Thoracic aorta (tissue), 2 donors: ENCODE measurements around the gene MT1A. TPM values are rescaled to one million over a fixed set of nuclear protein-coding genes. Genes with fewer than 3 reads are reported as not detected.
"Not testable (repeated sequence)": the region's sequence is repeated elsewhere in the genome, so short reads cannot be mapped to it uniquely, and the experiment has no call there.

Experiments used
- ATAC-seq: fragments of 150-250 bp; one replicate; pipeline ENCODE4 v1.8.0; 2017; ENCODE audit warnings: low read depth; ENCODE audit not compliant: insufficient number of reproducible peaks, low FRiP score
- DNase-seq: peaks from one replicate; pipeline ENCODE4 v3.0.0-alpha.2; 2020; ENCODE audit warnings: low spot score
- H3K27ac ChIP-seq, 2 donors: fragments of 200-600 bp; sonication (generic); 1 replicate in 1 of 2; 2 replicates in 1 of 2; pipeline ENCODE4 v1.5.1; 2016; ENCODE audit warnings: mild to moderate bottlenecking in 2 of 2, moderate library complexity in 2 of 2
- H3K27me3 ChIP-seq: fragments of 200-600 bp; sonication (generic); replicated peaks from 2 replicates; pipeline ENCODE4 v1.6.0; 2016; ENCODE audit warnings: mild to moderate bottlenecking; ENCODE audit not compliant: insufficient read depth
- H3K36me3 ChIP-seq: fragments of 200-600 bp; sonication (generic); one replicate; pipeline ENCODE4 v1.5.1; 2016
- H3K4me1 ChIP-seq, 2 donors: fragments of 200-600 bp; sonication (generic); 1 replicate in 1 of 2; 2 replicates in 1 of 2; pipeline versions ENCODE4 v1.5.1 to v1.6.0; 2016; ENCODE audit warnings: low read depth in 2 of 2, mild to moderate bottlenecking in 1 of 2; ENCODE audit not compliant: control insufficient read depth in 1 of 2
- H3K4me3 ChIP-seq: fragments of 200-600 bp; sonication (generic); 2 replicates; pipeline ENCODE4 v1.5.1; 2016; ENCODE audit warnings: mild to moderate bottlenecking
- H3K9me3 ChIP-seq: fragments of 200-600 bp; sonication (generic); 2 replicates; pipeline ENCODE4 v1.5.1; 2016
- total RNA-seq, 2 donors: library from RNA; depleted of rRNA; stranded (reverse); fragments of >200 nt; gene quantifications; one replicate each; pipeline versions ENCODE4 v1.1.0 to v1.2.3, GENCODE V29; 2016
- TF ChIP-seq, protein P1 (sequence below): fragments of 200-600 bp; sonication (generic); IDR thresholded peaks from one replicate; pipeline ENCODE4 v1.5.1; 2019; ENCODE audit warnings: antibody characterized with exemption

The MT1A gene
- total RNA-seq, 2 donors from 2014 or later = 6.5 to 168 TPM

DNA sequence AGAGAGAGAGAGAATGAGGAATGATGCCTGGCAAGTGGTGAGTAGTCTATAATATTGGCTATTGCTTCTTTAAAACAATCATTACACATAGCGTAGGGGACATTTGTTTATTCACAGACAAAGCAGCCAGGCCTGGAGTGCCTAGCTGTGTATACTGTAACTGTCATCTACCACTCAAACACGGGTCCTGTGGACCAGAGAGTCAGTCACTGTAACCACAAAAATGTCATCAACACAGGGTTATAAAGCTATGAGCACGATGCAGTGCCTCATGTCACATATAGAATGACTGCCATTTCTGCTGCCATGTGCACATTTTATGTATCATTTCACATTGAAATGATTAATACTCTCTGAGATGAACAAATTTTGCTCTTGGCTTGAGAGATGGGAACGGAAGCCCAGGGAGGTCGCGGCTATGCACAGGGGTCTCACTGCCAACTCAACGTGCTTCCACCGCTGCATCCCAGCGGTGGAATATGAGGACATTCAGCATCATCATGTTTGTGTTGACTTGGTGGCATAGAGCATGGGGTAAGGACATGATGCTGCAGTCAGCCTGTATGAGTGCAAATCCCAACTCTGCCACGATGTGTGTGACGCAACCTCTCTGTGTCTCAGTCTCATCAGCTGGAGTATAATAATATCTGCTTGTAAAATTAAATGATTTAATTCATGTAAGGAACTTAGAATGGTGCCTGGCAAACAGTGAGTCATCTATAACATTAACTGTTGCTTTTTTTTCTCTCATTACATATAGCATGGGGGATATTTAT lies 34.5 kb downstream of the MT1A start:
- H3K27me3 ChIP-seq = peaks cover 22% of the 10 kb centered on the region
- DNase-seq = no peak
- H3K36me3 ChIP-seq = no peaks in the 10 kb centered on the region

DNA sequence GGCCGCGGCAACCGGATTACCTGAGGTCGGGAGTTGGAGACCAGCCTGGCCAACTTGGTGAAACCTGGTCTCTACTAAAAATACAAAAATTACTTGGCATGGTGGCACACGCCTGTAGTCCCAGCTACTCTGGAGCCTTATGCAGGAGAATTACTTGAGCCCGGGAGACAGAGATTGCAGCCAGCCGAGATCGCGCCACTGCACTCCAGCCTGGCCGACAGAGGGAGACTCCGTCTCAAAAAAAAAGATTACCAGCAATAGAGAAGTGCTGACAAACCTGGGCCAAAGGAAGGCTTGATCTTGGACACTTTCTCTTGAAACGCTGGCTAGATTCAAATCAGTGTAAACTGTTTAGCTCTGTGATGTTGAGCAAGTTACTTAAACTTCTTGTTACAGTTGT lies 35.5 kb downstream of the MT1A start:
- Histone ChIP-seq H3K36me3 (no peaks in the 10 kb centered on the region), H3K4me3 (no peak overlapping the region), H3K27me3 (peaks cover 16% of the 10 kb centered on the region), H3K4me1 (peaks cover 4 to 17% of the 10 kb centered on the region in 2 donors), H3K27ac (no peak overlapping the region), H3K9me3 (no peaks in the 10 kb centered on the region)
- DNase-seq (no peak), ATAC-seq (no peak)
- TF ChIP-seq, protein P1, sequence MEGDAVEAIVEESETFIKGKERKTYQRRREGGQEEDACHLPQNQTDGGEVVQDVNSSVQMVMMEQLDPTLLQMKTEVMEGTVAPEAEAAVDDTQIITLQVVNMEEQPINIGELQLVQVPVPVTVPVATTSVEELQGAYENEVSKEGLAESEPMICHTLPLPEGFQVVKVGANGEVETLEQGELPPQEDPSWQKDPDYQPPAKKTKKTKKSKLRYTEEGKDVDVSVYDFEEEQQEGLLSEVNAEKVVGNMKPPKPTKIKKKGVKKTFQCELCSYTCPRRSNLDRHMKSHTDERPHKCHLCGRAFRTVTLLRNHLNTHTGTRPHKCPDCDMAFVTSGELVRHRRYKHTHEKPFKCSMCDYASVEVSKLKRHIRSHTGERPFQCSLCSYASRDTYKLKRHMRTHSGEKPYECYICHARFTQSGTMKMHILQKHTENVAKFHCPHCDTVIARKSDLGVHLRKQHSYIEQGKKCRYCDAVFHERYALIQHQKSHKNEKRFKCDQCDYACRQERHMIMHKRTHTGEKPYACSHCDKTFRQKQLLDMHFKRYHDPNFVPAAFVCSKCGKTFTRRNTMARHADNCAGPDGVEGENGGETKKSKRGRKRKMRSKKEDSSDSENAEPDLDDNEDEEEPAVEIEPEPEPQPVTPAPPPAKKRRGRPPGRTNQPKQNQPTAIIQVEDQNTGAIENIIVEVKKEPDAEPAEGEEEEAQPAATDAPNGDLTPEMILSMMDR = peak; percentile 61

More for the DNA sequence above, 34.5 kb downstream of the MT1A start:
- Histone ChIP-seq H3K4me1 (peaks cover 5 to 21% of the 10 kb centered on the region in 2 donors), H3K4me3 (no peak overlapping the region), H3K9me3 (no peaks in the 10 kb centered on the region), H3K27ac (no peak overlapping the region)
- TF ChIP-seq, protein P1 = no peak
- no peak for ATAC-seq

DNA sequence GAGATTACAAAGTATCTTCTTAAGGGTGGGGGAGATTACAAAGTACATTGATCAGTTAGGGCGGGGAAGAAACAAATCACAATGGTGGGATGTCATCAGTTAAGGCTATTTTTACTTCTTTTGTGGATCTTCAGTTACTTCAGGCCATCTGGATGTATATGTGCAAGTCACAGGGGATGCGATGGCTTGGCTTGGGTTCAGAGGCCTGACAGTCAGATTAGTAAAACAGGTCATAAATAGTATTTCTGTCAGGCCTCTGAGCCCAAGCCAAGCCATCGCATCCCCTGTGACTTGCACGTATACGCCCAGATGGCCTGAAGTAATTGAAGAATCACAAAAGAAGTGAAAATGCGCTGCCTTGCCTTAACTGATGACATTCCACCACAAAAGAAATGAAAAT lies 36.1 kb downstream of the MT1A start:
- H3K36me3 ChIP-seq, H3K4me3 ChIP-seq, ATAC-seq, DNase-seq, H3K9me3 ChIP-seq, H3K27ac ChIP-seq: not testable (repeated sequence)
- H3K4me1 ChIP-seq = peaks cover 4 to 12% of the 10 kb centered on the region in 2 donors
- peaks cover 15% of the 10 kb centered on the region for H3K27me3 ChIP-seq

DNA sequence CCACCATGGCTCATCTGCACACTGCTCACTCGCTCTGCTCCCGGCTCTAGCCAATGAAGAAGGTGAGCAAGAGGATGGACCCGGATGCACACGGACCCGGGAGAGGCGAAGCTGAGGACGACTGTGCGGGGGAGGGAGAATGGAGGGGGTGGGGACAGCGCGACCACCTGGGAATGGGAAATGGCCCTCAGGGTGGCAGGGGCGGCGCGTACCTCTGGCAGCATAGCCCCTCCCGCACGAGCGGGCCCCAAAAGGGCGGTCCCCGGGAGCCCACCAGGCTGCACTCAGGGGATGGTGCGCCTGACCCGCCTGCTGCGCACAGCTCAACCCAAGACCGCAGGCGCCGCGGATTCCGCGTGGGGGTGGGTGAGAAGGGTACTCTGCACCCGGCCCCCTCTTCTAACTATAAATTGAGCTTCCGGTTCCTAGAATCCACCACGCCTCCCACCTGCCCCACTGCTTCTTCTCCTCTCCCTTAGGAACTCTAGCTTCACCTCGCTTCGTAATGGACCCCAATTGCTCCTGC lies 37.3 kb downstream of the MT1A start:
- no peak overlapping the region for H3K27ac ChIP-seq
- TF ChIP-seq, protein P1 = no peak
- ATAC-seq (no peak), DNase-seq (no peak)
- H3K4me1 ChIP-seq = peaks cover 4 to 8% of the 10 kb centered on the region in 2 donors
- H3K36me3 ChIP-seq = no peaks in the 10 kb centered on the region
- peak overlapping the region; percentile 59 for H3K4me3 ChIP-seq
- H3K27me3 ChIP-seq = peaks cover 9% of the 10 kb centered on the region
- H3K9me3 ChIP-seq = no peaks in the 10 kb centered on the region

DNA sequence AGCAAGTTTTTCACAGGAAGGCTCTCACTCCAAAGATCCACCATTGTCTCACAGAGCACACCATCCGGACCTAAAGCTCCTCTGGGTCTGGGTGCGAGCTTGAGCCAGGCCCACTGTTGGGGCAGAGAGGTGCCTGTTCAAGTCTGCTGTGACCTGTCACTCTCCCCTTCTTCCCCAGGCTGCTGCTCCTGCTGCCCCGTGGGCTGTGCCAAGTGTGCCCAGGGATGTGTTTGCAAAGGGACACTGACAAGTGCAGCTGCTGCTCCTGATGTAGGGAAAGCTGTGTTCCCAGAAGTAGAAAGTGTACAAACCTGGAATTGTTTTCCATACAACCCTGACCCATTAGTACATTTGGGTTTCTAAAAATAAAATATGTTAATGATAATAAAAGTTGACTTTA lies 39.0 kb downstream of the MT1A start:
- Histone ChIP-seq H3K9me3 (no peaks in the 10 kb centered on the region), H3K27ac (no peak overlapping the region), H3K4me1 (peaks cover 6 to 16% of the 10 kb centered on the region in 2 donors), H3K36me3 (no peaks in the 10 kb centered on the region), H3K27me3 (peaks cover 9% of the 10 kb centered on the region), H3K4me3 (no peak overlapping the region)
- TF ChIP-seq, protein P1 = no peak
- ATAC-seq (no peak), DNase-seq (no peak)
